A549 (cell line): Measurements from ENCODE around the gene RASL10A.

ENCODE experiments used
- ATOH8 ChIP-seq: fragments of 250-450 bp; sonication (Bioruptor Pico); IDR thresholded peaks from 2 replicates; pipeline ENCODE4 v1.5.0; 2020; ENCODE audit warnings: low read depth, mild to moderate bottlenecking, moderate library complexity
- CTCF ChIP-seq: fragments of >200 bp; sonication (Bioruptor Twin); formaldehyde crosslinking; IDR thresholded peaks from 3 replicates; pipeline ENCODE4 v1.5.1; 2016
- MAX ChIP-seq: IDR thresholded peaks from 2 replicates; pipeline ENCODE4 v1.6.1; 2012
- RAD21 ChIP-seq, 2 experiments: fragments of >200 bp in 1 of 2; sonication (Bioruptor Twin) in 1 of 2; formaldehyde crosslinking in 1 of 2; IDR thresholded peaks in 1 of 2; conservative IDR thresholded peaks in 1 of 2; 2 replicates in 1 of 2; 3 replicates in 1 of 2; pipeline ENCODE4 v1.6.1; 2012 to 2018; ENCODE audit warnings: inconsistent platforms in 1 of 2

GRCh38 chr22:29315286-29316140 is at the start of gene RASL10A:
- TF ChIP-seq RAD21 (conservative IDR thresholded peaks at IDR 0.05 in 1 of 2, IDR thresholded peaks at IDR 0.05 in 1 of 2) (no peak), MAX (no peak), ATOH8 (CRISPR knock-in tag) (no peak), CTCF (no peak)
